HG02840 (cell line): ENCODE results near the gene DCST1.

Experiments
- ATAC-seq: cut with Tn5 transposase; IDR thresholded peaks from one replicate; pipeline ENCODE4 v1.9.1; 2021; ENCODE audit warnings: mild to moderate bottlenecking, moderate library complexity, moderate number of reproducible peaks; ENCODE audit not compliant: unreplicated experiment, low FRiP score

DCST1 gene

DNA sequence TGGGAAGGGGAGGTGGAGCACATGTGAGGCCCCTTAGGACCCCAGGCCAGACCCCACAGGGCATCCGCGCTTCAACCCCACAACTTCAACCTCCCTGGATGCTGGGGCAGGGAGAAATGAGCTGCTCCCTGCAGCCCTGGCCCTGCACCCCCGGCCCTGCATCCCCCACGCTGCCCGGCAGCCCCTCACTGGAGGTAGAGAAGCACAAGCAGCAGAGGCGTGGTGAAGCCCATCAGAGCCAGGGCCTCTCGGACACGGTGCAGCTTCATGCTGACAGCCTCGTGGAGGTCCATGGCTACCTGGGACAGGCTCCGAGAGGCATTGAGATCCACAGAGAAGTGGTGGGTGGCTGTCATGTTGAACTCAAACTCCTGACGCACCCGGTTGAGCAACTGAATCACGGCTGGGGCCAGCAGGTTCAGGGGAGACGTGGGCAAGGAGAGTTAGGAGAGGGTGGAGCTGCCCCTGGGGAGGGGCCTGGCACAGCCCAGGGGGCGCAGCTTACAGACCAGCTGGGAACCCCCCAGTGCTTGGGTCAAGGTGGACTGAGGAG lies 3.3 kb upstream of the DCST1 start:
- ATAC-seq: no peak

- no peak for ATAC-seq
These were observed 2.7 kb upstream of the DCST1 start for GRCh38 chr1:155030899-155031298.

- ATAC-seq: no peak
These were observed 738 bp upstream of the DCST1 start for GRCh38 chr1:155032886-155033285.

DNA sequence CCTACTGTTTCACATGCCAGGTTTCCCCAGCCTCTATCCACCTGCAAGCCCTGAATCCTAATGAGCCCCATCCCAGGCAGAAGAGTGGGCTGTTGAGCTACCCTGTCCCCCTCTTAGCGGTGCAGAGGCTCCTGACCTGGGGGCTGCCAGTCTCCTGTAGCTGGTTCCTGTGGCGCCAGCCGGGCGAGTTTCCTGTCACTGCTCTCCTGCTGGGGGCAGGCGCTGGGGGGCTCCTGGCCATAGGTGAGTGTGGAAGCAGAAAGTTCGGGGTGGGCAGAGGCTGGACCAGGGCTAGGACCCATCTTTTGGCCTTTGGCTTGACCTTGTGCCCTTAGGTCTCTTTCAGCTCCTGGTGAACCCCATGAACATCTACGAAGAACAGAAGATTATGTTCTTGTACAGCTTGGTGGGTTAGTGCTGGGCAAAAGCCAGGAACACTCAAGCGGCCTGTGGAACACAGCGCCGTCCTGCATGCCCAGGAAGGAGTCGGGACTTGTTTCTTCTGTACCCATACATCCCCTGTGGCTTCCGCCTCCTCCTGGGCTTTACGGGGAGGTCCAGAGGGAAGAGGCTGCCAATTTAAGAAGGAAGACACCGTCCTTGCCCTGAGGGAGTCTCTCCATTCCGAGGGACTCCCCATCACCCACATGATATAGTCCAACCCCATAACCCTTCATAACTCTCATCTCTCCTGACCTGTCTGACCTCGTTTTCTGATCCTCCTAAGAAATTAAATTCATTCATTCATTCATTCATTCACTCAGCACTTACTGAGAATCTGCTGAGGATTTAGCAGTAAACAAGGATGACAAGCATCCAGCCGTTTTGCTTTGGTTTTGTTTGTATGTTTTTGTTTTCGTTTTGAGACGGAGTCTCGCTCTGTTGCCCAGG lies 939 bp downstream of the DCST1 start:
- no peak for ATAC-seq

DNA sequence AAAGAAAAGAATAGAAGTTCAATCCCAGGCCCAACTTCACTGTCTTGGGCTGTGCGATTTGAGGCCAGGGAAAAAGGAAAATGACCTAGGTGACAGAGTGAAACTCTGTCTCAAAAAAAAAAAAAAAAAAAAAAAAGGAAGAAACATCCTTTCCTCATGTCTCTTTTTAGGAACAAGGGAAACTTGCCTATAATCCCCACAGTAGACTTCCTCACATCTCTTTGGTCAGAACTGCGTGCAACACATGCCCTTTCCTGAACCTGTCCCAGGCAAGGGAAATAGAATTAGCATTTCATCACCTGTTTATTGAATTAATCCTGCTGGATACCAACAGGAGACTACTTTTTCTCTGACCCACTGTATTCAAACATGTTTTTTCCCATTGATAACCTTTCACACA lies 2.3 kb downstream of the DCST1 start:
- ATAC-seq: no peak

GRCh38 chr1:155037043-155037442 lies 3.4 kb downstream of the DCST1 start:
- ATAC-seq: no peak

- no peak for ATAC-seq
These were observed 4.3 kb downstream of the DCST1 start for GRCh38 chr1:155037851-155038441.

DNA sequence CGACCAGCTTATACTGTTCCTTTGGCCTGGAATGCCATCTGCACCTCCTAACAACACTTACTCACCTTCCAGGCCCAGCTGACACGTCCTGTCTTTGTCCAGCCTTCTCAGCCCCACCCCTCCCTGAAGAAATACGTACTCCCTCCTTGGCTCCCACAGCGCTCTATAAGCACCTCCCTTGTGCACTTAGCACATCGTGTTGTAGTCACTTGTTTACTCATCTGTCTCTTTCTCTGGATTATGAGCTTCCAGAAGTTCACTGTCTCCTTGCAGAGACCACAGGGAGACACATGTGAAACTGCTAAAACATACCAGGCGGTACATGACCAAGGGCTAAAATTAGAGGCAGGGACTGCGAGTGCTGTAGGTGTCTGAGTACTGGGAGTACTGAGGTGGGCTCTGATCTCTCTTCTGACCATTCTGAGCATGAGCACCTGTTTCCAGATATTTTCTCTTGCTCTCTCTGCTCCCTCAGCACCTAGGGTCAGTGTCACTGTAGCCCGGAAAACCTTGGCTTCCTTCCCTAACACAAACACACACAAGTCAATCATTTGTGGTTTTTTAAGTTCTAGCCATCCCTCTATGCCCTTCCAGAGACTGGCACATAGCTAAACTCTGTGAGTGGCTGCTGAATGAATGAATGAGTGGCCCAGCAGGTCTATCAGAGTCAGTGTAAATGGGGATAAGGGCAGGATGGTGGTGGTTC lies 5.1 kb downstream of the DCST1 start:
- no peak for ATAC-seq

- ATAC-seq: no peak
These were observed 5.7 kb downstream of the DCST1 start for GRCh38 chr1:155039308-155039669.

- ATAC-seq: no peak
These were observed 6.9 kb downstream of the DCST1 start for GRCh38 chr1:155040358-155041093.

- ATAC-seq: no peak
These were observed 9.2 kb downstream of the DCST1 start for GRCh38 chr1:155042789-155043188.

GRCh38 chr1:155043301-155043702 lies 9.7 kb downstream of the DCST1 start:
- no peak for ATAC-seq

GRCh38 chr1:155043793-155044192 lies 10.2 kb downstream of the DCST1 start:
- no peak for ATAC-seq

DNA sequence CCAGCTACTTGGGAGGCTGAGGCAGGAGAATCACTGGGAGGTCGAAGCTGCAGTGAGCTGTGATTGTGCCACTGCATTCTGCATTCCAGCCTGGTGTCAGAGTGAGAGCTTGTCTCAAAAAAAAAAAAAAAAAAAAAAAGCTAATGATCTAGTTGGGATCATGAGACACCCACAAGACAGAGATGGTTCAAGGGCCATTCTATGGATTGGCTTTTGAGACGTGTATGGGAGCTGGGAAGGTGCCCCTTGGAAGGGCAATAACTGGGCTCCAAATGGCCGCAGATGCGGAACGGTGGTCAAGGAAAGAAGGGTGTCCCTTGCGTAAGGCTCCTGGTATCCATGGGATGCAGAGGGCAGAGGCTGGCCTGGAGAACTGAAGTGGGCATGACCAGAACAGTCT lies 10.7 kb downstream of the DCST1 start:
- no peak for ATAC-seq

- ATAC-seq: no peak
These were observed 11.4 kb downstream of the DCST1 start for GRCh38 chr1:155044812-155045657.

DNA sequence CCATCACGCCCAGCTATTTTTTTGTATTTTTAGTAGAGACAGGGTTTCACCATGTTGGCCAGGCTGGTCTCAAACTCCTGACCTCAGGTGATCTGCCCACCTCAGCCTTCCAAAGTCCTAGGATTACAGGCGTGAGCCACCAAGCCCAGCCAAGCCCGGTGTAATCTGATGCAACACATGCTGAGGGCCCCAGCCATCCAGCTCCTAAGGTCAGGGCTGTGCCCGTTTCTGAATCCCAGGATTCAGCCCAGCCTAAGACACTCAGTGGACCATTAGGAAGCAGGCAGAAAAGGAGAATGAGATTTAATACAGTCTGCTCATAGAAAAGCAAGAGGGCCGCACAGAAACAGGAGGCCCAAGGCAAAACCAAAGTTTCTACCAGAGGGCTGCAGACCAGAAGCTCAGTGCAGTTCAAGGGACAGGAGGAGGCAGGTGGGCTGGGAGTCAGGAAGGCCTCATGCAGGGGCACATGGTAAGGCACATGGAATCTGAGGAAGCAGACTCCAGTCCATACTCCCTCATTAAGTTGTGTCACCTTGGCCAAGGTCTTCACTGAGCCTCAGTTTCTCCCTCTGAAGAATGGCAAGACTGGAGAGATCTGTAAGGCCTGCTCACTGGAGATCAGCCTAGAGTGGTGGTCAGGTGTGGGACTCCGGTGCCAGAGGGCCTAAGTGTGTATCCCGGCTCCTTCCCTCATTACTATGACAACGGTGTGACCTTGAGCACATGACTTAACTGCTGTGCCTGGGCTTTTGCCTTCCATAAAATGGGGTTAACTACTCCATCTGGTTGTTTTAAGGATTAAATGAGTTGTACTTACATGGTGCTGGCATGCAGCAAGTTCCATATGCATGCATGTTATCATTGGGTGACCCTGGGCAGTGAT lies 15.1 kb downstream of the DCST1 start:
- ATAC-seq: no peak

DNA sequence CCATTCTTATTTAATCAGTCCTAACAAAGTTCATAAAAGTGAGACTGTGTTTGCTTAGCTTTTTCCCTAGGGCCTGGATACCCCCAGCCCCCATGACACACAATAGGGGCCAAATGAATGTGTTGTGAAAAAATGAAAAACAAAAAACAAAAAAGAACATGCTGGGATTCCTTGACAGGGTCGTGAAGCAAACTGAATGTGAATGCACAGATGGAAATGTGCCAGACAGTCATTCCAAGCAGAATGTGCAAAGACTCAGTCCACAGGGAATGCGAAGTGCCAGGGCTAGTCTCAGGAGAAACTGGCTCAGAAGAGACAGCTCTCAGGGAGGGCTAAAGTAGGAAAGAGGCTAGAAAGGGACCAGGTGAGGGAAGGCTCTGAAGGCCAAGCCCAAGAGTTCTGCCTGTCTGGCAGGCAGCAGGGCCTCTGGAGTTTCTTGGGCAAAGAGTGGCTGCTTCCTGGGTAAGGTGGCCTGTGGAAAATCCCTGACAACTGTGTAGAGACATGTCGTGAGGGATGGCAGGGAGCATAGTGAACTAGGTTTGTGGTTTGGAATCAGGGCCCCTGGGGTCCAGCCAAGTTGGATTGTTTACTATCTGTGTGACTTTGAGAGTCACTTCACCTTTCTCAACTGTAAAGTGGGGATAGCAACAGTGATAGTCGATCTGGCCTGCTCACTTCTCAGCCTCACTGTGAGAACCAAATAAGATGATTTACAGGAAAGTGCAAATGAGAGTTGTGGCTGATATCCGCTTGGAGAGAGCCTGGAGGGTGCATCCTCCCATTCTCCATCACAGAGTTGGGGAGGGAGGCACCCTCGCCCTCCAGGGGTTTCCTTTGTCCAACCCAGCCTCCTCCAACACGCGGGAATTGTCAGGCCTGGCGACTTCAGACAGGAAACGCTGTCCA lies 16.3 kb downstream of the DCST1 start:
- ATAC-seq: no peak
